Vagina (tissue), 2 donors: ENCODE data around the gene CDH10. TPM values are rescaled to one million over a fixed set of nuclear protein-coding genes. Genes with fewer than 3 reads are reported as not detected.

Source experiments
- DNase-seq, 2 donors: peaks; one replicate each; pipeline ENCODE4 v3.0.0-alpha.2; 2017; ENCODE audit errors: extremely low spot score in 2 of 2
- H3K27ac ChIP-seq: fragments of 200-600 bp; sonication (generic); one replicate; pipeline ENCODE4 v1.5.1; 2019
- H3K27me3 ChIP-seq: fragments of 200-600 bp; sonication (generic); one replicate; pipeline ENCODE4 v1.5.1; 2019
- H3K36me3 ChIP-seq, 2 donors: fragments of 200-600 bp; sonication (generic); one replicate each; pipeline ENCODE4 v1.5.1; 2017 to 2019
- H3K4me1 ChIP-seq: fragments of 200-600 bp; sonication (generic); one replicate; pipeline ENCODE4 v1.5.1; 2019
- H3K4me3 ChIP-seq, 2 donors: fragments of 200-600 bp; sonication (generic); 1 replicate in 1 of 2; 2 replicates in 1 of 2; pipeline ENCODE4 v1.5.1; 2016 to 2019
- H3K9me3 ChIP-seq: fragments of 200-600 bp; sonication (generic); one replicate; pipeline ENCODE4 v1.5.1; 2019
- CTCF ChIP-seq, 3 experiments: fragments of 450-650 bp in 2 of 3; fragments of 200-600 bp in 1 of 3; sonication (generic) in 1 of 3; IDR thresholded peaks; one replicate each; pipeline ENCODE4 v1.5.1; 2017 to 2019; ENCODE audit warnings: antibody characterized with exemption in 3 of 3, mild to moderate bottlenecking in 2 of 3, moderate library complexity in 2 of 3
- POLR2A ChIP-seq, 2 donors: fragments of 450-650 bp; IDR thresholded peaks; one replicate each; pipeline ENCODE4 v1.6.1; 2017; ENCODE audit warnings: antibody characterized with exemption in 2 of 2, mild to moderate bottlenecking in 2 of 2, moderate library complexity in 2 of 2
- POLR2AphosphoS5 ChIP-seq, 2 donors: sonication (generic); formaldehyde crosslinking; IDR thresholded peaks; one replicate each; pipeline ENCODE4 v1.9.0; 2017; ENCODE audit warnings: antibody characterized with exemption in 2 of 2, mild to moderate bottlenecking in 2 of 2, low read depth in 1 of 2; ENCODE audit not compliant: insufficient read depth in 1 of 2
- intact Hi-C: fragments of 100-400 bp; cut with DNase I; formaldehyde crosslinking; loops from one replicate; pipeline ENCODE4 v1.15.1; 2023
- total RNA-seq: library from RNA; depleted of rRNA; stranded (reverse); fragments of >200 nt; gene quantifications from one replicate; pipeline ENCODE4 v1.2.3, GENCODE V29; 2016

The CDH10 gene
- total RNA-seq, 1 donor from 2014 or later = 0.74 TPM

- H3K27ac ChIP-seq = no peak overlapping the region
- no peaks in the 10 kb centered on the region for H3K36me3 ChIP-seq
- H3K4me1 ChIP-seq = no peaks in the 10 kb centered on the region
- intact Hi-C loops = no loop called here
- TF ChIP-seq CTCF (IDR thresholded peaks at IDR 0.05) (no peak), POLR2A (IDR thresholded peaks at IDR 0.05) (no peak), POLR2AphosphoS5 (IDR thresholded peaks at IDR 0.05; ENCODE audit: insufficient read depth in 1 of 2, low read depth in 1 of 2) (no peak)
- no peak for DNase-seq
- no peak overlapping the region for H3K4me3 ChIP-seq
- H3K27me3 ChIP-seq = no peaks in the 10 kb centered on the region
- no peaks in the 10 kb centered on the region for H3K9me3 ChIP-seq
These were observed 139.5 kb downstream of the CDH10 start for GRCh38 chr5:24505258-24505657.

DNA sequence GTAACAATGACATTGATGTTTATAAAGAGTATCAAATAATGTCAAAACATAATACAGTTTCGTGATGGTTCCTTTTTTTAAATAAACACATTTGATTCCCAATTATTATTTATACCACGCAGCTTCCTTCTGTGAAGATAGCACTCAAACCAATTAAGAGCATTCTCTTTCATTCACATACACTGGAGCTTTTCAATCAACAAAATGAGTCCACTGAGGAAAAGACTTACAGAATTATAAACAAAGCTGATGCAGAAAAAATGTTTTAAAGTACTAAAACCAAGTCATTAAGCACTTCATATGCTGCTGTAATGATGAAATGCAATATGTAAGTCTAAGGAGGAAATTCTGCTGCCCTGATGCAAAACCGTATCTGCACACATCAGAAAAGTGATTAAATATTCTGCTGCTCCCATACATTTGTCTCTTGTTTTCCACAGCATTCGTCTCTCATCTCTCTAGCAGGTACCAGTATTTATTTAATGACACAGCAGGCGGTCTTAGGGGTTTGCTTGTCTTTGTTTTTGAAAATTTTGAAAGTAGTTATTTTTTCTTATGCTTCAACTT lies 147.1 kb downstream of the CDH10 start:
- TF ChIP-seq CTCF (IDR thresholded peaks at IDR 0.05) (no peak), POLR2A (IDR thresholded peaks at IDR 0.05) (no peak), POLR2AphosphoS5 (IDR thresholded peaks at IDR 0.05; ENCODE audit: insufficient read depth in 1 of 2, low read depth in 1 of 2) (no peak)
- Histone ChIP-seq H3K4me1 (no peaks in the 10 kb centered on the region), H3K4me3 (no peak overlapping the region), H3K27me3 (no peaks in the 10 kb centered on the region), H3K9me3 (no peaks in the 10 kb centered on the region), H3K27ac (no peak overlapping the region), H3K36me3 (no peaks in the 10 kb centered on the region)
- DNase-seq = no peak
- intact Hi-C loops = no loop called here

DNA sequence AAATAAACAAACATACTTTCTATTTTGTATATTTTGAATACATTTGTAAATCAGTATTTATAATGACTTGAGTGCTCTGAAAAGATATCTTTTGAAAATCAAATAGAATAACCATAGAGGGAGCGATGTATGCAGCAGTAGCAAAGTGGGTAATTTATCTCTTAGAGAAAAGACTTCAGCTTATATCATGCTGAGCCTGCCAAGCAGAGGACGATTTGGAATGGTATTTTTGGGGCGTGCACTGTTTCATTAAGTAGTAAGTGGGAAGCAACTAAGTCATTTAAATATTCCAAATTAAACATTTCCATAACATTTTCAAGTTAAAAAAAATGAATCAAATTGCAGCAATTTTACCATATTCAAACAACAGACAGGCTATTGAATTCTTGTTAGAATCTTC lies 147.6 kb downstream of the CDH10 start:
- intact Hi-C loops = no loop called here
- no peak for TF ChIP-seq POLR2AphosphoS5 (IDR thresholded peaks at IDR 0.05; ENCODE audit: insufficient read depth in 1 of 2, low read depth in 1 of 2)
- TF ChIP-seq POLR2A (IDR thresholded peaks at IDR 0.05) = no peak
- no peak for TF ChIP-seq CTCF (IDR thresholded peaks at IDR 0.05)
- Histone ChIP-seq H3K27me3 (no peaks in the 10 kb centered on the region), H3K36me3 (no peaks in the 10 kb centered on the region), H3K4me3 (no peak overlapping the region), H3K27ac (no peak overlapping the region), H3K9me3 (no peaks in the 10 kb centered on the region), H3K4me1 (no peaks in the 10 kb centered on the region)
- no peak for DNase-seq

DNA sequence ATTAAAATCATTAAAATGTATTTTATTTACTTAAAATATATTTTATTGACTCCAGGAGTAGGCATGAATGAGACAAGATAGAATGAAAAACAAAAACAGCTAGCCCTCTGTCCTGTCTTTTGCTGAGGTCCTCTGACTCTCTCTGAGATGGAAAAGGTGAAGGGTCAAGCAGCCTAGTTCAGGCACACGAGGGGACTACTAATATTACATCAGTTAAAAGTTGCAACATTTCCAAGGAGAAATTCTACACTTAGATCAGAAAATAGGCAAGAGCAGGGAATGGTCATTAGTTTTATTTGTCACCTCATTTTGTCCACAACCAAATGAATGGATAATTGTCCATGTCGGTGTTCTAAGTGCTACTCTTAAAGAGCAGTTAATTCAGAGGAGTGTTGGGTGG lies 148.5 kb downstream of the CDH10 start:
- Histone ChIP-seq H3K27ac (no peak overlapping the region), H3K4me3 (no peak overlapping the region), H3K36me3 (no peaks in the 10 kb centered on the region), H3K9me3 (no peaks in the 10 kb centered on the region), H3K4me1 (no peaks in the 10 kb centered on the region), H3K27me3 (no peaks in the 10 kb centered on the region)
- no peak for TF ChIP-seq POLR2A (IDR thresholded peaks at IDR 0.05)
- TF ChIP-seq CTCF (IDR thresholded peaks at IDR 0.05) = no peak
- no peak for TF ChIP-seq POLR2AphosphoS5 (IDR thresholded peaks at IDR 0.05; ENCODE audit: insufficient read depth in 1 of 2, low read depth in 1 of 2)
- intact Hi-C loops = no loop called here
- no peak for DNase-seq

GRCh38 chr5:24492229-24492628 lies 152.5 kb downstream of the CDH10 start:
- Histone ChIP-seq H3K27ac (no peak overlapping the region), H3K4me1 (no peaks in the 10 kb centered on the region), H3K4me3 (no peak overlapping the region), H3K27me3 (no peaks in the 10 kb centered on the region), H3K9me3 (no peaks in the 10 kb centered on the region), H3K36me3 (no peaks in the 10 kb centered on the region)
- intact Hi-C loops = no loop called here
- TF ChIP-seq CTCF (IDR thresholded peaks at IDR 0.05) (no peak), POLR2A (IDR thresholded peaks at IDR 0.05) (no peak), POLR2AphosphoS5 (IDR thresholded peaks at IDR 0.05; ENCODE audit: insufficient read depth in 1 of 2, low read depth in 1 of 2) (no peak)
- no peak for DNase-seq
